Natural killer cell (primary cell): ENCODE data around the gene NKAIN4. TPM values are rescaled to one million over a fixed set of nuclear protein-coding genes. Genes with fewer than 3 reads are reported as not detected.

Source experiments
- ATAC-seq, 3 donors: fragments of 150-1000 bp in 2 of 3; fragments of 200-7000 bp in 1 of 3; cut with Tn5 transposase; 1 replicate in 1 of 3; 2 replicates in 2 of 3; pipeline ENCODE4 v1.10.0; 2021; ENCODE audit warnings: mild to moderate bottlenecking in 2 of 3, moderate library complexity in 2 of 3
- DNase-seq, 2 donors: peaks; one replicate each; pipeline versions ENCODE4 v3.0.0 to v3.0.0-alpha.2; 2013 to 2021; ENCODE audit warnings: mixed read lengths in 1 of 2
- H3K27ac ChIP-seq: one replicate; pipeline ENCODE4 v1.5.1; 2013; ENCODE audit warnings: mild to moderate bottlenecking, low read length
- H3K27me3 ChIP-seq: one replicate; pipeline ENCODE4 v1.6.1; 2013; ENCODE audit warnings: low read length; ENCODE audit not compliant: control insufficient read depth, insufficient read depth
- H3K36me3 ChIP-seq: one replicate; pipeline ENCODE4 v1.6.1; 2013; ENCODE audit warnings: low read length; ENCODE audit not compliant: control insufficient read depth, insufficient read depth
- H3K4me1 ChIP-seq: one replicate; pipeline ENCODE4 v1.6.1; 2013; ENCODE audit warnings: low read length; ENCODE audit not compliant: control insufficient read depth, insufficient read depth
- H3K4me3 ChIP-seq: one replicate; pipeline ENCODE4 v1.5.1; 2013; ENCODE audit warnings: low read length
- H3K9me3 ChIP-seq: one replicate; pipeline ENCODE4 v1.6.1; 2013; ENCODE audit warnings: low read length; ENCODE audit not compliant: control insufficient read depth, insufficient read depth
- H3K27ac Mint-ChIP-seq, 2 donors: one replicate each; pipeline ENCODE4 v1.8.0; 2022; ENCODE audit warnings: mild to moderate bottlenecking in 2 of 2, mixed read lengths in 2 of 2, moderate library complexity in 1 of 2
- H3K27me3 Mint-ChIP-seq, 2 donors: one replicate each; pipeline ENCODE4 v1.8.0; 2022; ENCODE audit warnings: low read depth in 2 of 2, mixed read lengths in 2 of 2
- H3K36me3 Mint-ChIP-seq: one replicate; pipeline ENCODE4 v1.8.0; 2022; ENCODE audit warnings: mixed read lengths
- H3K4me1 Mint-ChIP-seq, 2 donors: one replicate each; pipeline ENCODE4 v1.8.0; 2022; ENCODE audit warnings: mixed read lengths in 2 of 2
- H3K4me3 Mint-ChIP-seq: one replicate; pipeline ENCODE4 v1.8.0; 2022; ENCODE audit warnings: mild to moderate bottlenecking, moderate library complexity, mixed read lengths
- H3K9me3 Mint-ChIP-seq, 2 donors: one replicate each; pipeline ENCODE4 v1.8.0; 2022; ENCODE audit warnings: mixed read lengths in 2 of 2
- WGBS: methylation state at CpG from one replicate; pipeline ENCODE4 v1.1.7; 2013; ENCODE audit warnings: missing lambda C conversion rate; ENCODE audit not compliant: insufficient coverage; 5-methylcytosine and 5-hydroxymethylcytosine counted together
- intact Hi-C: fragments of 100-400 bp; cut with micrococcal nuclease; formaldehyde crosslinking; loops from one replicate; pipeline ENCODE4 v1.14.2; 2022
- total RNA-seq, 4 donors: library from RNA; stranded (reverse); fragments of 120-200 nt in 1 of 4; gene quantifications; one replicate each; pipeline versions ENCODE4 v1.2.3 to v1.2.4, GENCODE V29; 2013 to 2022
- TF ChIP-seq, protein P1 (sequence below): fragments of 200-600 bp; IDR thresholded peaks from one replicate; pipeline ENCODE4 v1.8.0; 2022; ENCODE audit warnings: antibody characterized with exemption

NKAIN4 gene
- total RNA-seq, 3 donors from 2014 or later (not counting 1 experiment from before 2014, with no cell fraction given) = not detected

DNA sequence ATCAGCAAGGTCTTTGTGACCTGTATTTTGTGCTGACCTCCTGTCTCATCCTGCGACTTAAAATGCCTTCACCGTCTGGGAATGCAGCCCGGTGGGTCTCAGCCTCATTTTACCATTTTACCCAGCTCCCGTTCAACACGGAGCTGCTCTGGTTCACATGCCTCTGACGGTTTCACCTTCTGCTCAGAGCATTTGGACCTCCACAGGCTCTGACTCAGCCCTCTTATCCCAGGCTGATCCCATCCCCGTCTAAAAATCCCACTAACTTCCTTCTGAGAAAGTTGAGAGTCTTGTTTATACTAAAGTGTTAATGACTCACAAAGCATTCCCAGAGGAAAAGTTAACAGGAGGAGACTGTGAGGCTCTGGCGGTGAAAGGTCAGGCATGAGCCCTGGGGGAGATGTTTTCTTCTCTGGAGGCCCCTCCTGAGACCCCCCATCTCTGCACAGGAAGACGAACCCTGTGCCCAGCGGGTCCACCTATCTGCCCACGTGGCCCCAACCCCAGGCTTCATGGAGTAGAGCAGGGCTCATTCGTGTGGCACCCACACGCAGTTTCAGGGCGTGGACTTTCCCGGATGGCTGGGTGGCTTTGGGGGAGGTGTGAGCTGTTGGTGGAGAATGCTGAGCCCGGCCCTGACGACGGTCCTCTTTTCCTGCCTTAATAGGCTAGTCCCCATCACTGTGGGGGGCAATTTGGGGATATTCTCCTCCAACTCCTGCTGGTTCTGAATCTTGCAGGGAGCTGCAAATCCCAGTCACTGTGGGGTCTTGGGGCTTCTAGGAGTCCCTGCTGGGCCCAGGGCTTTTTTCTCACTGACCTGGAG, 21.8 kb downstream of the NKAIN4 start:
- ATAC-seq = no peak
- DNase-seq = no peak
- no peaks in the 10 kb centered on the region for H3K4me1 Mint-ChIP-seq
- Histone ChIP-seq H3K9me3 (no peaks in the 10 kb centered on the region), H3K4me1 (peaks cover 3% of the 10 kb centered on the region), H3K36me3 (no peaks in the 10 kb centered on the region), H3K27me3 (peaks cover 16% of the 10 kb centered on the region), H3K27ac (no peak overlapping the region), H3K4me3 (no peak overlapping the region)
- no peaks in the 10 kb centered on the region for H3K36me3 Mint-ChIP-seq
- no peak overlapping the region for H3K4me3 Mint-ChIP-seq
- no peak overlapping the region for H3K27ac Mint-ChIP-seq
- 53% methylated on average over 16 of the region's 18 CpGs for WGBS
- intact Hi-C loops = no loop called here
- H3K27me3 Mint-ChIP-seq = peaks cover 22 to 23% of the 10 kb centered on the region in 2 donors
- TF ChIP-seq, protein P1, sequence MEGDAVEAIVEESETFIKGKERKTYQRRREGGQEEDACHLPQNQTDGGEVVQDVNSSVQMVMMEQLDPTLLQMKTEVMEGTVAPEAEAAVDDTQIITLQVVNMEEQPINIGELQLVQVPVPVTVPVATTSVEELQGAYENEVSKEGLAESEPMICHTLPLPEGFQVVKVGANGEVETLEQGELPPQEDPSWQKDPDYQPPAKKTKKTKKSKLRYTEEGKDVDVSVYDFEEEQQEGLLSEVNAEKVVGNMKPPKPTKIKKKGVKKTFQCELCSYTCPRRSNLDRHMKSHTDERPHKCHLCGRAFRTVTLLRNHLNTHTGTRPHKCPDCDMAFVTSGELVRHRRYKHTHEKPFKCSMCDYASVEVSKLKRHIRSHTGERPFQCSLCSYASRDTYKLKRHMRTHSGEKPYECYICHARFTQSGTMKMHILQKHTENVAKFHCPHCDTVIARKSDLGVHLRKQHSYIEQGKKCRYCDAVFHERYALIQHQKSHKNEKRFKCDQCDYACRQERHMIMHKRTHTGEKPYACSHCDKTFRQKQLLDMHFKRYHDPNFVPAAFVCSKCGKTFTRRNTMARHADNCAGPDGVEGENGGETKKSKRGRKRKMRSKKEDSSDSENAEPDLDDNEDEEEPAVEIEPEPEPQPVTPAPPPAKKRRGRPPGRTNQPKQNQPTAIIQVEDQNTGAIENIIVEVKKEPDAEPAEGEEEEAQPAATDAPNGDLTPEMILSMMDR = no peak
- no peaks in the 10 kb centered on the region for H3K9me3 Mint-ChIP-seq

DNA sequence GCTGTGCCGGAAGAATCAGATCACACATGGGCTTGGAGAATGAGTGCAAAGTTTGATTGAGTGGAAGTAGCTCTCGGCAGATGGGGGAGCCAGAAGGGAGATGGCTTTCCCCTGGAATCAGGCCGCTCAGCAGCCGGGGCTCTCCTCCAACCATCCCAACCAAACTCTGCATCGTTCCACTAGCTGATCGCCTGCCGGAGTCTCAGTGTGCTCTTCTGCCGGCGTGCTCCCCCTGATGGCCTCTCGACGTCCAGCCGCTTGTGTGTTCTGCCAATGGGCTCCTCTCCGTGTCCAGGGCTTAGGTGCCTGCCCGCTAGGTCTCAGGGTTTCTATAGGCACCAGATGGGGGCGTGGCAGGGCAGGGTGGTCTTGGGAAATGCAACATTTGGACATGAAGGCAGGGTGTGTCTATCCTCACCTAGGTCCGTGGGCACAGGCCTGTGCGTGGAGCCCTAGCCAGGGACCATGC, 23.4 kb downstream of the NKAIN4 start:
- Mint-ChIP-seq H3K27ac (no peak overlapping the region), H3K4me1 (no peaks in the 10 kb centered on the region), H3K9me3 (no peaks in the 10 kb centered on the region), H3K27me3 (peaks cover 22 to 23% of the 10 kb centered on the region in 2 donors), H3K36me3 (no peaks in the 10 kb centered on the region), H3K4me3 (no peak overlapping the region)
- Histone ChIP-seq H3K36me3 (no peaks in the 10 kb centered on the region), H3K9me3 (no peaks in the 10 kb centered on the region), H3K4me1 (peaks cover 3% of the 10 kb centered on the region), H3K27ac (no peak overlapping the region), H3K27me3 (peaks cover 16% of the 10 kb centered on the region), H3K4me3 (no peak overlapping the region)
- intact Hi-C loops = no loop called here
- TF ChIP-seq, protein P1 = no peak
- DNase-seq (peak in 1 of 2 donors; percentile 31), ATAC-seq (no peak)
- WGBS = 15% methylated on average over 17 of the region's 17 CpGs

DNA sequence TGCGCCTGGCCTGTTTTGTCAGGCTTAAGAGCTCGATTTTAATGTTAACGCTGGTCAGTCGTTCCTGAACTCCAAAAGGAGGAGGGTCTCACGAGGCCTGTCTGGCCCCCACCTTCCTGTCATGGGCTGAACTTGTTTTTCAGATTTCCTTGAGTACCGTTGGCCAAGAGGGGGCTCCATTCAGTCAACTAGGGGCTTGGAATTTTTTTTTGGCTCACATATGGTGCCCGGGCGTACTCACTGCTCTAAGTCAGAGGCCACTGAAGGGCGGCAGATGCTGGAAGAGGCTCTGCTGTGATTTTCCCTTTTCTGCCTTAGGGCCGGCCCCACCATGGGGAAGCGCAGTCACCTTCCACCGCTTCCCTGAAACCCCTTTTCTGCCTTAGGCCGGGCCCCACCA, 25.5 kb downstream of the NKAIN4 start:
- TF ChIP-seq, protein P1 = no peak
- H3K27me3 ChIP-seq = peaks cover 15% of the 10 kb centered on the region
- H3K9me3 Mint-ChIP-seq = no peaks in the 10 kb centered on the region
- H3K27me3 Mint-ChIP-seq = peaks cover 22 to 23% of the 10 kb centered on the region in 2 donors
- H3K36me3 ChIP-seq = no peaks in the 10 kb centered on the region
- no peak for DNase-seq
- ATAC-seq = no peak
- no peaks in the 10 kb centered on the region for H3K4me1 Mint-ChIP-seq
- no peaks in the 10 kb centered on the region for H3K36me3 Mint-ChIP-seq
- no peaks in the 10 kb centered on the region for H3K4me1 ChIP-seq
- H3K4me3 ChIP-seq = no peak overlapping the region
- intact Hi-C loops = no loop called here
- no peak overlapping the region for H3K27ac Mint-ChIP-seq
- H3K4me3 Mint-ChIP-seq = no peak overlapping the region
- 56% methylated on average over 13 of the region's 13 CpGs for WGBS
- H3K27ac ChIP-seq = no peak overlapping the region
- H3K9me3 ChIP-seq = no peaks in the 10 kb centered on the region
